HG02970 (cell line): ENCODE data around the gene CFAP45.
"Not testable (repeated sequence)": the region's sequence is repeated elsewhere in the genome, so short reads cannot be mapped to it uniquely, and the experiment has no call there.

ENCODE experiments used
- ATAC-seq: cut with Tn5 transposase; IDR thresholded peaks from one replicate; pipeline ENCODE4 v1.9.1; 2021; ENCODE audit warnings: mild to moderate bottlenecking, moderate library complexity, moderate number of reproducible peaks; ENCODE audit not compliant: unreplicated experiment, low FRiP score

CFAP45 gene

GRCh38 chr1:159908031-159908940, 8.3 kb upstream of the CFAP45 start:
- no peak for ATAC-seq

- no peak for ATAC-seq
Observed at GRCh38 chr1:159906960-159907359, 7.0 kb upstream of the CFAP45 start.

- not testable (repeated sequence) for ATAC-seq
Observed at GRCh38 chr1:159904036-159904435, 4.1 kb upstream of the CFAP45 start.

GRCh38 chr1:159902541-159902940, 2.6 kb upstream of the CFAP45 start:
- no peak for ATAC-seq

- ATAC-seq = no peak
Observed at GRCh38 chr1:159900755-159901360, 893 bp upstream of the CFAP45 start.

GRCh38 chr1:159899634-159900033, 331 bp downstream of the CFAP45 start:
- ATAC-seq = not testable (repeated sequence)

GRCh38 chr1:159898527-159898926, 1.4 kb downstream of the CFAP45 start:
- no peak for ATAC-seq

GRCh38 chr1:159897962-159898361, 2.0 kb downstream of the CFAP45 start:
- no peak for ATAC-seq

GRCh38 chr1:159896546-159896930, 3.4 kb downstream of the CFAP45 start:
- ATAC-seq = no peak

- ATAC-seq = no peak
Observed at GRCh38 chr1:159895836-159896545, 4.0 kb downstream of the CFAP45 start.

GRCh38 chr1:159895286-159895685, 4.7 kb downstream of the CFAP45 start:
- no peak for ATAC-seq

- no peak for ATAC-seq
Observed at GRCh38 chr1:159892944-159893343, 7.0 kb downstream of the CFAP45 start.

GRCh38 chr1:159891275-159892157, 8.4 kb downstream of the CFAP45 start:
- no peak for ATAC-seq

GRCh38 chr1:159890390-159890789, 9.6 kb downstream of the CFAP45 start:
- no peak for ATAC-seq

- ATAC-seq = peak; percentile 74
Observed at GRCh38 chr1:159889821-159890252, 10.1 kb downstream of the CFAP45 start.

GRCh38 chr1:159889202-159889601, 10.8 kb downstream of the CFAP45 start:
- no peak for ATAC-seq

GRCh38 chr1:159884296-159884695, 15.7 kb downstream of the CFAP45 start:
- no peak for ATAC-seq

GRCh38 chr1:159883134-159883533, 16.8 kb downstream of the CFAP45 start:
- ATAC-seq = no peak

GRCh38 chr1:159882527-159882862, 17.5 kb downstream of the CFAP45 start:
- ATAC-seq = no peak
